IPS DF 4.7 (cell line): Measurements from ENCODE around the gene CACNA2D4.

ENCODE experiments used
- DNase-seq: peaks from one replicate; pipeline ENCODE4 v3.0.0-alpha.2; 2013; ENCODE audit warnings: low spot score; ENCODE audit errors: extremely low read depth

Gene CACNA2D4

DNA sequence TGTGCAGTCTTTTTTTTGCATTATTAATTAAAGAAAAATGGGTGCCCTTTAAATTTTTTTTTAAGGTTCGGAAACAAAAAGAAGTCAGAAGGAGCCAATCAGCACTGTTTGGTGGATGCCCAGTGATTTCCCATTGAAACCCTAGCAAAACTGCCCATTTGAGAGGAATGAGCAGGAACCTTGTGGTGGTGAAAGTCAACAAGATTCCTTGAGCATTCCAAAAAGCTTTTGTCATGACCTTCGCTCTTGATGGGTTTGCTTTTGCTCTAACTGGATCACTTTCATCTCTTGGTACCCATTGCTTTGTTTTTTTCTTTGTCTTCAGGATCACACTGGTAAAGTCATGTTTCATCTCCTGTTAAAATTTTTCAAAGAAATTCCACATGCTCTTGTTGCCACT is 173.5 kb downstream of the CACNA2D4 start:
- peak; percentile 36 for DNase-seq
